Subcutaneous adipose tissue (tissue), 4 donors: ENCODE data around the gene GPC5. TPM values are rescaled to one million over a fixed set of nuclear protein-coding genes. Genes with fewer than 3 reads are reported as not detected.

Source experiments
- CTCF ChIP-seq: fragments of 450-650 bp; IDR thresholded peaks from one replicate; pipeline ENCODE4 v1.5.1; 2016; ENCODE audit warnings: low read depth, mild to moderate bottlenecking, control low read depth, antibody characterized with exemption, moderate library complexity
- total RNA-seq, 4 donors: library from RNA; depleted of rRNA; stranded (reverse); fragments of >200 nt; gene quantifications; one replicate each; pipeline ENCODE4 v1.1.0, GENCODE V29; 2016

GPC5 gene
- total RNA-seq, 4 donors from 2014 or later: 0.16 to 0.44 TPM; not detected in 2

GRCh38 chr13:92743992-92744391 is 1345.6 kb downstream of the GPC5 start:
- no peak for TF ChIP-seq CTCF

DNA sequence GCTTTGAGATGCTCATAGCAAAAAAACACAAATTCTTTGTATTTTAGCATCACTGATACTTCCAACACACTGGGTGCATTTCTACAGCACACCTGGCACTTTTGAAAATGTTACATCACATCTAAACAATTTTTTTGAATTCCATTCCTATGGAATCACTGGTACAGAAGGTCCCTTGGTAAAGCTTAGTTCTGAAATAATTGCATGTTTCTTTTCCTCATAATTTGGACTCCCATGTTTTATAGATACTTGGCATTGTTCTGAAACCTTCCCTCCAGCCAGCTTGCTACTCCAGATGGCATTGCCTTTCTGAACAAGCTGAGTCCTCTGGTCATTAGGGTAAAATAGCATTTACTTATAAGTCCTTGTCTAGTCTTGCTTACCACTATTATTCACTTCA is 1346.8 kb downstream of the GPC5 start:
- TF ChIP-seq CTCF: no peak

- TF ChIP-seq CTCF: no peak
These were observed 1363.3 kb downstream of the GPC5 start for GRCh38 chr13:92761710-92762109.

GRCh38 chr13:92767468-92767867 is 1369.0 kb downstream of the GPC5 start:
- TF ChIP-seq CTCF: no peak

DNA sequence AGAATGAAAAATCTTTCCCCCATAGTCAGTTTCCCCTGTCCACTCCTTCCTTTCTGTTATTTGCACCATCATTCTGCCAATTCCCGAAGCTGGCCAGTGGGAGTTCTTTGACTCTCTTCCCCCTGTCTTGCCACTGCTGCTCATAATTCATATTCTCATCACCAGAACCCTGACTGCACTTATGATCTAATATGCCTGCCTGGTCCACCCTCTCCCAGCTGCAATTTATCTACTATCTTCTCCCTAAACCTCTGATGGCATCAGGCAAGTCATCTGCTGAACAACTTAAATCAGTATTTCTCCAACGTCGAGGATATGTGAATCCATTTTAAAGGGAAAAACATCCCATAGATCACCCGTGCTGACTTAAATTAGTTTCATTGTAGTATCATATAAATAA is 1370.2 kb downstream of the GPC5 start:
- TF ChIP-seq CTCF: no peak

- TF ChIP-seq CTCF: no peak
These were observed 1370.6 kb downstream of the GPC5 start for GRCh38 chr13:92769046-92769445.

DNA sequence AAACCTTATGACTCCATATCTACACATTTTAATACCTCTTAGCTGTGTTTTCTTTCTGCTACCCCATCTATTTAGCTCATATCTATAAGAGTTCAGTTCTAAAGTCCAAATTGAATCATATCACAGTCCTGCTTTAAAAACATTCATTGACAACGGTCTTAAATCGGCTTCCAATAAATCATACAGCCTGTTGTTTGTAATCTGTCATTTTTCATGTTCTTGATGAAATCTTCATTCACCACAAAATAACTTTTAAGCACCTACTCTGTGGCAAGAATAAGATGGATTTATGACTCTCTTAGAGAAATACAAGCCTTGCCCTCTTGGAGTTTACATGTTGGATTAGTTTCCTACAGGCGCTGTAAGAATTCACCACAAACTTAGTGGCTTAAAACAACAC is 1377.2 kb downstream of the GPC5 start:
- TF ChIP-seq CTCF: no peak
